Measurements from ENCODE around the gene CBLB.

GRCh38 chr3:105905328-105905727 is 36.5 kb upstream of the CBLB start:
- TF ChIP-seq EZH2 (IDR thresholded peaks at IDR 0.05; ENCODE audit: borderline replicate concordance, low read depth, low read length, severe bottlenecking): no peak
- no peak for TF ChIP-seq CTCF (IDR thresholded peaks at IDR 0.05; ENCODE audit: borderline replicate concordance, extremely low read depth, low read length, poor library complexity, severe bottlenecking)
